Measurements from ENCODE around the gene PLEKHG7.

DNA sequence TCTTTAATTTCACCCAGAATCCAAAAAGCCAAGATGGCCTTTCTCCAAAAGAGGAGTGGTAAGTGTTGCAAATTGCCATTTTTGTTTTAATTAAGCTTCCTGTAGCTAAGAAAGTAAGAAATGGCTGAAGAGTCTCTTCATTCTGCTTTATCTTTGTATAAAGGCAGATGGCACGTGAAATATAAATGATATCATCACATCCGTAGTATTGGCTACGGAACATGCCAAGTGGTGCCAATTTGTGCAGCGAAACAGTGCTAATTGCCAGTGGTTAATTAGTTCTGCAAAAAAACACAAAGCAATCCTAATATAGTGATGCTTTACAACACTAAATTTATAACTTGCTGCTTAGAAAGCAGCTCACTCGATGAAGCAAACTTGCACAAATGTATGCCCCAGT is 29.4 kb downstream of the PLEKHG7 start:
- TF ChIP-seq POLR2A (IDR thresholded peaks at IDR 0.05) (no peak), EP300 (IDR thresholded peaks at IDR 0.05) (no peak)
